MG63 (cell line): ENCODE results near the gene RNLS. TPM values are rescaled to one million over a fixed set of nuclear protein-coding genes. Genes with fewer than 3 reads are reported as not detected.

Experiments used
- DNase-seq: peaks from one replicate; pipeline ENCODE4 v3.0.0-alpha.2; 2020
- H3K27me3 ChIP-seq: fragments of 250-450 bp; sonication (Bioruptor Pico); 2 replicates; pipeline ENCODE4 v1.5.1; 2020; ENCODE audit warnings: mild to moderate bottlenecking, moderate library complexity
- H3K36me3 ChIP-seq: fragments of 250-450 bp; sonication (Bioruptor Pico); 2 replicates; pipeline ENCODE4 v1.5.1; 2020; ENCODE audit warnings: mild to moderate bottlenecking, moderate library complexity
- H3K4me3 ChIP-seq: fragments of 250-450 bp; sonication (Bioruptor Pico); 2 replicates; pipeline ENCODE4 v1.5.1; 2020; ENCODE audit warnings: mild to moderate bottlenecking, moderate library complexity
- H3K9me3 ChIP-seq: fragments of 250-450 bp; sonication (Bioruptor Pico); 2 replicates; pipeline ENCODE4 v1.5.1; 2020; ENCODE audit warnings: mild to moderate bottlenecking, moderate library complexity
- total RNA-seq: library from RNA; depleted of rRNA; stranded (reverse); fragments of >200 nt; shearing (Covaris generic); gene quantifications from 2 replicates; pipeline ENCODE4 v1.2.3, GENCODE V29; 2014; ENCODE audit warnings: low replicate concordance; rRNA removed

The RNLS gene
- 14.8 and 29.3 TPM in 2 replicates for total RNA-seq

DNA sequence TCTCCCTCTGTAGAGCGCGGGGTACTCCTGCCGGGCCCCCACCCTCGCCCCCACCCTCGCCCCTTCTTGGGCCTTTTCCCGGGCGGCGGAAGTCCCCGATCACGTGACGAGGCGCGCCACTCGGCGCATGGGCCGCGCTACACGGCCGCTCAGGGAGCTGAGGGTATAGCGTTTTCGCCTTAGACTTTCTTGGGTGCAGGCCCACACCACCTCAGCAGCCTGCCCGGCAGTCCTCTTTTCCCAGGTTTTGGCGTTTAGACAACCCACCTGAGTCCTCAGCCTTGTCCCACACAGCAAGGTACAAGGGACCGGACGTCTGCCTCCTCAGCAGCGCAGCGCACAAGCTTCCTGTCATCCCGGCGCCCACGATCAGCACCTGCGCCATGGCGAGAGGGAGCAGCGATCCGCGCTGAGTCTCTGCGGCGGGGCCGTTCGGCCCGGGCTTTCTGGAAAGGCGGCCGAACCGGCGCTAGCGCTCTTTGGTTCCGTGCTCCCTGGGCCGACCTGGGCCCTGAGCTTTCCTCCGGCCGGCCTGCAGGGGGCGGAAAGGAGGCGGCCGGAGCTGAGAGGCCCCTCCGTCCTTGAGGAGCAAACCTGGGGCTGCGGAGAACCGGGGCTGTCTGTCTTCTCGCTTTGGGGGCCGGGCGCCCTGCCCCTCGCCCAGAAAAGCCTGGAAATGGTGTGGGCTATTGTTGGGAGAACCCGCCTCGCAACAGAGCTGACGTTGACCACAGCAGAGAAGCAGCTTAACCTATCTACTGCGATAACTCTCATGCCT lies at the start of gene RNLS:
RNLS (minus strand) TSS at position 513 of the 778 bp plus-strand sequence.
- Histone ChIP-seq H3K36me3 (no peaks in the 10 kb centered on the region), H3K27me3 (no peaks in the 10 kb centered on the region), H3K4me3 (peak within 1 kb of the TSS; percentile 52), H3K9me3 (no peaks in the 10 kb centered on the region)
- DNase-seq: peak; percentile 72

GRCh38 chr10:88624840-88625239 lies 41.7 kb upstream of the RNLS start:
- H3K27me3 ChIP-seq: no peaks in the 10 kb centered on the region
- no peak for DNase-seq
- H3K36me3 ChIP-seq: no peaks in the 10 kb centered on the region
- no peak overlapping the region for H3K4me3 ChIP-seq
- peaks cover 2% of the 10 kb centered on the region; the same call in 1 of the 2 replicates for H3K9me3 ChIP-seq

DNA sequence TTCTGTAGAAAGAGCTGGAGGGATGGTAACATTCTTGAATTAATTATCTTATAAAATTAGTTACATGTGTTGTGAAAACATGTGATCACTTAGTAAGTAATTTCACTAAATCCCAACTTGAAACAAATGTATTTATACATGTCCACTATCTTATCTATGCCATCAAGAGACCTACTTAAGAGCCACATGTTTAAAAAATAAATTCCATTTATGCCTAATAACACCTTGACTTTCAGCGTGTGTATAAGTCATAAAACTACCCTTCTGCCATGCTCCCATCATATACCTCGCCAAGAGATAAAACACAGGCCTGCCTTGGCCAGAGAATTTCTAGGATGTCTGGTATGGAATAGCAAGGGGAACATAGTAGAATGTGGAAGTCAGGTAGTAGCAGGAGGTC lies 40.7 kb upstream of the RNLS start:
- H3K27me3 ChIP-seq: no peaks in the 10 kb centered on the region
- no peaks in the 10 kb centered on the region for H3K36me3 ChIP-seq
- DNase-seq: no peak
- no peak overlapping the region for H3K4me3 ChIP-seq
- peaks cover 2% of the 10 kb centered on the region; the same call in 1 of the 2 replicates for H3K9me3 ChIP-seq

GRCh38 chr10:88620441-88620840 lies 37.3 kb upstream of the RNLS start:
- H3K27me3 ChIP-seq: no peaks in the 10 kb centered on the region
- no peak for DNase-seq
- no peaks in the 10 kb centered on the region for H3K9me3 ChIP-seq
- H3K36me3 ChIP-seq: no peaks in the 10 kb centered on the region
- no peak overlapping the region for H3K4me3 ChIP-seq

DNA sequence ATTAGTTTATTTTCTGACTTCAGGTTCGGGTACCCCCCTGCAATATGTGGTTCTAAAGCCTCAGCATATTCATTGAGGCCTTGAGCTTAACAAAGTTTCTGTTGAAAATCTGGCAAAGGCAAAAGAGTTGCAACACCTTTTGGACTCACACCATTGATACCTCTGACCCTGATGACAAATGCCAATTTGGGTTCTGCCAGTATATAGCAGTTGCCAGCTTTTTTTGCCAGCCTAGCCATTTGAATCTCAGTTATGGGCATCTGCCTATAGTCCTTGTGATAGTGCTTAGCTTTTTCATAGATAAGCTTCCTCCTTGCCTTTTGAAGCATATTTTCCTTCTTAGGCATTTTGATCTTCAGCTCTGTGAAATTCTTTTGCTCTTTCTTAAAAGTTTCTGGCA lies 35.4 kb upstream of the RNLS start:
- H3K36me3 ChIP-seq: no peaks in the 10 kb centered on the region
- H3K27me3 ChIP-seq: no peaks in the 10 kb centered on the region
- DNase-seq: peak; percentile 6
- H3K9me3 ChIP-seq: peaks cover 4% of the 10 kb centered on the region; the same call in 1 of the 2 replicates
- H3K4me3 ChIP-seq: no peak overlapping the region

DNA sequence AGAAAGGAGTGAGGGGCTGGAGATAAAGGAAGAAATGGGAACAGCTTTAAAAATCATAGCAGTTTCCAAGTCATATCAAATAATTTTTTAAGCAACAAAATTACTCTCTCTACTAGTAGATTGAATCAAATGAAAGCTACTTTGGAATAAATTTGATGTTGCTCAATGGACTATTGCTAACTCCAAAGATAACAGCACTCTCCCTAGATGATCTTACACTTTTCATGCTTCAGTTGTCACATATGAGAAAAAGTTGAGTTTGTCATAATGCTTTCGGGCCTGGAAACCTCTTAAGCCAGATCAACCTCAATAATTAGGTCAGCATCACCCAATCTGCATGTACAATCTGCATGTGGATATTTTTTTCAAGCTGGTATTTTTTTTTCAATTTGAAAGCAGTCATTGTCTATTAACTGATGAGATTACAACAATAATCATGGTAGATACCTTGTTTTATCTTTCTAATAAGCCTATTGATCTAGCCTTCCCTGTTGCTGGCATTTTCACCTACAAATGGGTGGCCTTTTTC lies 34.7 kb upstream of the RNLS start:
- Histone ChIP-seq H3K4me3 (no peak overlapping the region), H3K27me3 (no peaks in the 10 kb centered on the region), H3K36me3 (no peaks in the 10 kb centered on the region), H3K9me3 (peaks cover 4% of the 10 kb centered on the region; the same call in 1 of the 2 replicates)
- DNase-seq: no peak

- H3K9me3 ChIP-seq: peaks cover 4% of the 10 kb centered on the region; the same call in 1 of the 2 replicates
- H3K27me3 ChIP-seq: no peaks in the 10 kb centered on the region
- H3K36me3 ChIP-seq: no peaks in the 10 kb centered on the region
- no peak for DNase-seq
- no peak overlapping the region for H3K4me3 ChIP-seq
Measured at GRCh38 chr10:88616250-88616977, 33.3 kb upstream of the RNLS start.

DNA sequence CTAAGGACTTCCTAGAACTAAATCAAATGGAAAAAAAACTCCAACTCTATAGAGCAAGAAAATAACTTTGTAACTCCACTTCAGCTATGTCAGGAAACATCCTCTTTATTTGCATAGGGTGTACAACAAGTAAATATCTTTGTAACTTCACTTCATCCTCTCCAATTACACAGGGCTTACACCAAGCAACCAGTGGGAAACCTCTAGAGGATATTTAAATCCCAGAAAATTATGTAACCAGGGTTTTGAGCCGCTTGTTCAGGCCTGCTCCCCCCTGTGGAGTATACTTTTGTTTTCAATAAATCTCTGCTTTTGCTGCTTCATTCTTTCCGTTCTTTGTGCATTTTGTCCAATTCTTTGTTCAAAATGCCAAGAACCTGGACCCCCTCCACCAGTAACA lies 25.7 kb upstream of the RNLS start:
- H3K9me3 ChIP-seq: no peaks in the 10 kb centered on the region
- H3K27me3 ChIP-seq: no peaks in the 10 kb centered on the region
- no peak overlapping the region for H3K4me3 ChIP-seq
- no peak for DNase-seq
- H3K36me3 ChIP-seq: no peaks in the 10 kb centered on the region

DNA sequence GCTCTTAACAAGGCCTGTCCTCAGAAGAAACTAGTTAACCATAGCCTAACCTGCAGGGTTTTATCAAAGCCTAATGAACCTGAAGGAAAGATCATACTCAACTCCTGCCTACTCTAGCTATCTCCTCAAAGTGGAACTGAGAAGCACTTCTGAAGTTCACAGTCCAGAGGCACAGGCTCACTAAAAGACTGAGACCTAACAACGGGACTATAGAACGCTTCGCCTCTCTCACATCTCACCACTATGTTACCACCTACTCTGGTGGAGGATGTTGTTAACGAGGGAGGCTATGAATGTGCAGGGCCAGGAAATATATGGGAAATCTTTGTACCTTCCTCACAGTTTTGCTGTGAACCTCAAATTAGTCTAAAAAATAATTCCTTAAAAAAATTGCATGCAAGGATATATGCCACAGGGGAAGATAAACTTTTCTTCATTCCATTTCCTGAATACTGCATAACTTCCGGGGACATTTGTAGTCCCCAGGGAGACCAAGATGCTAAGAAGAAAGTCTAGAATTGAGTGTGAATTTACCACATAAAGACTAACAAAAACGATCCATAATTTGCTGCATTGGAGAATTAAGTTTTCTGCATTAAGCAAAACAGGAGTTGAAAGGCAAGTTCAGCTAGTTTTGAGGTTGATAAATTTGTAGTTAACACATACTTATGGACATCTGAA lies 25.1 kb upstream of the RNLS start:
- no peak for DNase-seq
- no peaks in the 10 kb centered on the region for H3K36me3 ChIP-seq
- H3K4me3 ChIP-seq: no peak overlapping the region
- H3K27me3 ChIP-seq: no peaks in the 10 kb centered on the region
- no peaks in the 10 kb centered on the region for H3K9me3 ChIP-seq

GRCh38 chr10:88598055-88598454 lies 14.9 kb upstream of the RNLS start:
- Histone ChIP-seq H3K27me3 (no peaks in the 10 kb centered on the region), H3K36me3 (no peaks in the 10 kb centered on the region), H3K9me3 (no peaks in the 10 kb centered on the region), H3K4me3 (no peak overlapping the region)
- no peak for DNase-seq

DNA sequence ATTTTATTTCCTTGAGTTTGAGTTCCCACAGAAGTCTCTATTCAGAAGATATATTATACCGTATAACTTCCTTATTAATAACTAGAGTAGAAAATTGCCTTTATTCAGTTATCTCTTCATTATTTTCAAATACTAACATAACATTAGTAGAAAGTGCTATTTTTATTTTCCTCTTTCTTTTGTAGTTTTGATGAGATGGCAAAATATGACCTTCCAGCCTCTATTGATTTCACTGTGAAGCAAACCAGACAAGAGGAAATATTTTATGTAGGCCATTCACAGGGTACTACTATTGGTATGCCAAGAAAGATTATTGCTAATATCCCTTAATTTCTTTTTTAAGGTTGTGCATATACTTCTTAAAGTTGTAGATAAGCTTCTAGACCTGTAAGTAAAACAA lies 11.4 kb upstream of the RNLS start:
- Histone ChIP-seq H3K36me3 (no peaks in the 10 kb centered on the region), H3K9me3 (no peaks in the 10 kb centered on the region), H3K4me3 (no peak overlapping the region), H3K27me3 (no peaks in the 10 kb centered on the region)
- no peak for DNase-seq

DNA sequence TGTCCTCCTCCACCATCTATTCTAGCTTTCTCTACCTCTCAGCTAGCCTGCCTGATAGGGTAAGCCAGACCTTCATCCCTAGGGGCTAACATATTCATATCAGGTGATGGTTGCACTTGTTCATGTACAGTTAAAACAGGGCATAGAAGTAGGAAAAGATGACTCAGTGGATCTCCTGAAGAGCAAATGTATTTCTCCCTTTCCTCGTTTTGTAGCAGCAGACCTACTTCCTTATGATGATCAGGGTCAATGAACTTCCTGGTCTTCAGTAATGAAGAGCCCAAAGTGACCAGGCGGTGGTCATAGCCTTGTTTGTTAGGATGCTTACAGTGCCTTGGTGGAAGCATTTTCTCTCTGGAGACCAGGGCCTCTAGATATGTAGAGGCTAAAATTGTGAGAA lies 9.8 kb upstream of the RNLS start:
- Histone ChIP-seq H3K9me3 (no peaks in the 10 kb centered on the region), H3K36me3 (no peaks in the 10 kb centered on the region), H3K4me3 (no peak overlapping the region), H3K27me3 (no peaks in the 10 kb centered on the region)
- no peak for DNase-seq

DNA sequence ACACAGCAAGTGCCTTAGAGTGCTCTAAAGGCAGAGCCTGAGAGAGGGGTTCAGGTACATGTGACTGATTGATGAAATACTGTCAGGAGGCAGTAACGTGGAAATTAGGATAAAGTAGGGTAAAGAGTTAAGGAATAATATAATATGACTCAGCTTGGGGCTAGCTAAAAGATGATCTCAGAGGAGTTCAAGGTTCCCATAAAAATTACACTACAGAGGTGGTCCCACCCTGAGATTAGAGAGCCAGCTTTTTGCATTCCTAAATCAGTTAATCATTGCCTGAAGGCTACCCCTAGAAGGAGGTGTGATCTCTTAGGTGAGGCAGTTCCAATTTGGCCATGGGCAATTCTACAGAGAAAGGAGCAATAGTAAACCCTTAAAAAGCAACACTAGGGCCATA lies 9.3 kb upstream of the RNLS start:
- Histone ChIP-seq H3K36me3 (no peaks in the 10 kb centered on the region), H3K27me3 (no peaks in the 10 kb centered on the region), H3K4me3 (no peak overlapping the region), H3K9me3 (no peaks in the 10 kb centered on the region)
- no peak for DNase-seq

- DNase-seq: no peak
- no peaks in the 10 kb centered on the region for H3K27me3 ChIP-seq
- H3K4me3 ChIP-seq: no peak within 1 kb of the TSS
- H3K36me3 ChIP-seq: no peaks in the 10 kb centered on the region
- no peaks in the 10 kb centered on the region for H3K9me3 ChIP-seq
Measured at GRCh38 chr10:88586462-88586861, 3.3 kb upstream of the RNLS start, which contains the start of gene LIPJ. LIPJ (plus strand) TSS chr10:88586762; CDS start chr10:88590688, 3,926 bp downstream.

GRCh38 chr10:88583584-88583957 lies 453 bp upstream of the RNLS start:
- Histone ChIP-seq H3K36me3 (no peaks in the 10 kb centered on the region), H3K4me3 (peak overlapping the region; percentile 52), H3K27me3 (no peaks in the 10 kb centered on the region), H3K9me3 (no peaks in the 10 kb centered on the region)
- no peak for DNase-seq

DNA sequence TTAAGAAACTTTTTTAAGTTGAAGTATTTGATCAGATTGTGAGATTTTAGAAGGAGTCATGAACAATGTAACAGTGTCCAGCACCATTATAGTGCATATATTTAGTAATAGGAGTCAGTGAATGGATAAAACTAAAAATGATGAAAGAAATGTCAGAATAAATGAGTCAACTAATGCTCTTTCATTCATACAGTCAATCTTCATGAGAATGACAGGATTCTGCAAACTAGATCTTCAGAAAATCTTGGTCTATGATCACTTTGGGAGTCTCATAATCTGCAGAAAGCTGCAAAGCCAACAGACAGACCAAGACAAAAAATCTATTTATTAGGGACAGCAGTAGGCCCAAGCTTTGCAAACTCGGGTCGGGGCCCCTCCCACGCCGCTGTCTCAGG lies 710 bp downstream of the RNLS start:
- H3K4me3 ChIP-seq: peak overlapping the region; percentile 52
- no peaks in the 10 kb centered on the region for H3K36me3 ChIP-seq
- DNase-seq: no peak
- H3K9me3 ChIP-seq: no peaks in the 10 kb centered on the region
- H3K27me3 ChIP-seq: no peaks in the 10 kb centered on the region

DNA sequence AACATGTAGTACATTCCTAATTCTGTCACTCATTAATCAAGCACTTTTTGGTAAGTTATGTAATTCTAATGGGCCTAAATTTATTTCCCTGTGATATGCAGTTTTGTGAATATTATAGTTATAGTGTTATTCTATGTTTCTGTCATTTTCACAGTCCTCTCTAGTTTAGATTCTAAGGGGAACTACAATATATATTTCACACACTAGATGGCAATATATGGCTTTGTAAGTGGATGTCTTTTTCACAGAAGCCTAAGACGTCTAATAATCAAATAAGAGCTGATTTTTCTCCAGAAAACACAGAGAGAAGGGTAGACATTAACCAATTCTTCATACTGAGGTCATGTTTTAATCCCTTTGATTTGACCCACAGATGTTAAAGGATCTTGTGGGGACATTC lies 18.0 kb downstream of the RNLS start:
- Histone ChIP-seq H3K36me3 (no peaks in the 10 kb centered on the region), H3K9me3 (peaks cover 6% of the 10 kb centered on the region; the same call in 1 of the 2 replicates), H3K4me3 (no peak overlapping the region), H3K27me3 (no peaks in the 10 kb centered on the region)
- no peak for DNase-seq
